Prostate gland (tissue), 2 donors: ENCODE measurements around the gene PRDM11.

Experiments
- CTCF ChIP-seq, 4 experiments: fragments of 200-600 bp in 2 of 4; fragments of 450-650 bp in 2 of 4; sonication (generic) in 2 of 4; IDR thresholded peaks; 1 replicate in 3 of 4; 2 replicates in 1 of 4; pipeline ENCODE4 v1.5.1; 2016 to 2019; ENCODE audit warnings: antibody characterized with exemption in 4 of 4, mild to moderate bottlenecking in 2 of 4, moderate library complexity in 2 of 4
- POLR2A ChIP-seq: fragments of 450-650 bp; IDR thresholded peaks from one replicate; pipeline ENCODE4 v1.6.1; 2016; ENCODE audit warnings: antibody characterized with exemption, mild to moderate bottlenecking
- POLR2AphosphoS5 ChIP-seq: sonication (generic); formaldehyde crosslinking; IDR thresholded peaks from one replicate; pipeline ENCODE4 v1.6.1; 2017; ENCODE audit warnings: antibody characterized with exemption

GRCh38 chr11:45280449-45280848, 134.0 kb downstream of the PRDM11 start:
- TF ChIP-seq CTCF (IDR thresholded peaks at IDR 0.05) (no peak), POLR2A (no peak), POLR2AphosphoS5 (peak; percentile 15)
